HG02623 (cell line): ENCODE results near the gene TNP2.

Experiments
- ATAC-seq: cut with Tn5 transposase; IDR thresholded peaks from one replicate; pipeline ENCODE4 v1.9.1; 2021; ENCODE audit warnings: moderate library complexity; ENCODE audit not compliant: unreplicated experiment

TNP2 gene

DNA sequence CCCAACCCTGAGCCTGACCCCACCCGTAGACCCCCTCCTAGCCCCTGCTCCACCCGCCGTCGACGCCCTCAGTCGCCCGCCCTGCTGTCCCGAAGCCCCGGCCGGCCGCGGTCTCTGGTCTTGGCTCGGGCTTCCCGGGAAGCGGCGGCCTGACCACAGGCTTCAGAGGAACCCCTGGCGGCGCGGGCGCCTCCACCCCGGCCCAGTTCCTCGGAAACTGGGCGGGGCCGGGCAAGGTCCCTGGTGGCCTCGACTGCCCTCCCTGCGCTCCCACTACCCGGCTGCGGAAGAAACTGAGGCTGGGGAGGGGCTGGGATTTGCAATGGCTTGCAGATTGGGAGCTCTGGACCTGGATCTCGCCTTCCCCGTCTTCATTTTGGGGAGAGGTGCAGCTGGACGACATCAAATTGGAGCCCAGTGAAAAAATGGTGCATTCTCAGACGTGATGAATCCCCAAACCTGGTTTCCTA is 12.4 kb downstream of the TNP2 start:
- ATAC-seq = no peak

DNA sequence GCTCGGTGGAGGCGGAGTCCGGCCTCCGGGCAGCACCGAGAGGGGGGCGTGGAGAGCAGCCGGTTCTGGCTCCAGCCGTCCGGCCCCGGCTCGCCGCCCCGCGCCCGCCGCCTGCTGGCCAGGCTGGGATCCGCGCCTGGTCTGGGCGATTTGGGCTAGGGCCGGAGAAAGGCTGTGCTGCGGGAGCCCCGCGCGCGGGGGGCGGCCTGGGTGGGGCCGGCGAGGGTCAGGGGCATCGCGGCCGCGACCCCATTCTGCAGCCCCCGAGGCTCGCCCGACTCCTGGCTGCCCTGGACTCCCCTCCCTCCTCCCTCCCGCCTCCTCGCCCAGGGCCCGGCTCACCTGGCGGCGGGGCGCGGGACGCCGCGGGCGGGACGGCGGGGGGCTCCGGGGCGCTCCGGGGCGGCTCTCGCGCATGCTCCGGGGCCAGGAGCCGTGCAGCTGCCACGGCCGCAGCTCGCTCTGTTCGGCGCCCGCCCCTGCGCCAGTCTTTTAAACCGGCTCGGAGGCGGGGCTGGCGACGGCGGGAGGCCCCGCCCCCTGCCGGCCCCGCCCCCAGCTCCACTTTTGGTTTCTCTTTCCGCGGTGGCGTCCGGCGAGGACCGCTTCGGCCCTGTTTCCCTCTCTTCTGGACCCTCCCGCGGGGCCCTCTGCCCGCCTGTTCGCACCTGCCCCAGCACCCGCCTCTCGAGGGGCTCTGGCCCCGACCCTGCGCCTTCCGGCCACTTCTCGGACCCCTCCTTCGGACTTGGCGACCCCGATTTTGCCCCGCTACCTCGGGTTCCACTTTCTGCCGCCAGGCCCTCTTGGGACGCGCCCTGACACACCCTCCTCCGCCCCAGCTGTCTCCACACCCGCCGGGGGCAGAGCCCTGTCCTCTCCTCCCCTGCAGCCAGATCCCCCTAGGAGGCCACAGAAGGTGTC is 13.1 kb downstream of the TNP2 start, which contains the start of gene SOCS1:
Gene SOCS1 (minus strand): TSS at position 468 of the 924 bp plus-strand sequence. CDS start 726 bp downstream, outside the sequence.
- peak; percentile 54 for ATAC-seq

DNA sequence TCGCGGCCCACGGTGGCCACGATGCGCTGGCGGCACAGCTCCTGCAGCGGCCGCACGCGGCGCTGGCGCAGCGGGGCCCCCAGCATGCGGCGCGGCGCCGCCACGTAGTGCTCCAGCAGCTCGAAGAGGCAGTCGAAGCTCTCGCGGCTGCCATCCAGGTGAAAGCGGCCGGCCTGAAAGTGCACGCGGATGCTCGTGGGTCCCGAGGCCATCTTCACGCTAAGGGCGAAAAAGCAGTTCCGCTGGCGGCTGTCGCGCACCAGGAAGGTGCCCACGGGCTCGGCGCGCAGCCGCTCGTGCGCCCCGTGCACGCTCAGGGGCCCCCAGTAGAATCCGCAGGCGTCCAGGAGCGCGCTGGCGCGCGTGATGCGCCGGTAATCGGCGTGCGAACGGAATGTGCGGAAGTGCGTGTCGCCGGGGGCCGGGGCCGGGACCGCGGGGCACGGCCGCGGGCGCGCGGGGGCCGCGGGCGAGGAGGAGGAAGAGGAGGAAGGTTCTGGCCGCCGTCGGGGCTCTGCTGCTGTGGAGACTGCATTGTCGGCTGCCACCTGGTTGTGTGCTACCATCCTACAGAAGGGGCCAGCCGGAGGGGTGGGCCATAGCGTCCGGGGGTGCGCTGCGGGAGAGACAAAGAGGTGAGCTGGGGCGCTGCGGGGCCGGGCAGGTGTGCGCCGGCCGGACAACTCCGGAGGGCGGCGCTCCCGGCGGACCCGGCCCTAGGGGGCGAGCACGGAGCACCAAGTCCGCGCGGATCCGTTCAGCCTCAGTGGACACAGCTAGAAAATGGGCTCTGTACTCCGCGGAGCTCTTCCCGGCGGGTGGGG is 14.0 kb downstream of the TNP2 start:
- peak; percentile 0 for ATAC-seq

DNA sequence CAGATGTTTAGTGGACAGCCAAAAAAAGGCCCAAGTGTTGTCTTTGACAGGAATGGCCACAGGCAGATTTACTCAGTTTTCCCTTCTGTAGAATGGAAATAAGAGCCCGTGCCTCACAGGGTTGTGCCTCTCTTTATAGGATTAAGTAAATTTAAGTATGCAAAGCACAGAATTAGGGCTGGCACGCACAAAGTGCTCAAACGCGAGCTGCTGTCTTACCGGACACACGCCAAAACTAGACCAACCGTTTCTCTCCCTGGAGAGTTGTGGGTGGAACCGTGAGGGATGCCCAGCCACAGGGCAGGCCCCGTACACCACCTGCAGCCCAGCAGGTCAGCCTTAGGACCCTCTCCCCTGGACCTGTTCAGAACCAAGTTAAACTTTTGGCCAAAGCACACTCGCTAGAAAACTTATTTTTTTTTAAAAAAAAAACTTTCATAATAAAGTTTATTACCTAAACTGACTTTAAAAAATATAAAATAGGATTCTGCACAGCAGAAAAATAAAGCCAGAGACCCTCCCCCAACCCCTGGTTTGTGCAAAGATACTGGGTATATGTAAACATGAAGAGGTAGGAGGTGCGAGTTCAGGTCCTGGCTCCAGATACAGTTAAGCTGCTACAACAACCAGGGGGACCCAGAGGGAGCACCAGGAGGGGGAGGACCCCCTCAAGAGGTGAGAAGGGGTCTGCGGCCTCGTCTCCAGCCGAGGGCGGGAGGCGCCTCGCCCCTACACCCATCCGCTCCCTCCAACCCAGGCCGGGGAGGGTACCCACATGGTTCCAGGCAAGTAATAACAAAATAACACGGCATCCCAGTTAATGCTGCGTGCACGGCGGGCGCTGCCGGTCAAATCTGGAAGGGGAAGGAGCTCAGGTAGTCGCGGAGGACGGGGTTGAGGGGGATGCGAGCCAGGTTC is 14.9 kb downstream of the TNP2 start:
- ATAC-seq = no peak

DNA sequence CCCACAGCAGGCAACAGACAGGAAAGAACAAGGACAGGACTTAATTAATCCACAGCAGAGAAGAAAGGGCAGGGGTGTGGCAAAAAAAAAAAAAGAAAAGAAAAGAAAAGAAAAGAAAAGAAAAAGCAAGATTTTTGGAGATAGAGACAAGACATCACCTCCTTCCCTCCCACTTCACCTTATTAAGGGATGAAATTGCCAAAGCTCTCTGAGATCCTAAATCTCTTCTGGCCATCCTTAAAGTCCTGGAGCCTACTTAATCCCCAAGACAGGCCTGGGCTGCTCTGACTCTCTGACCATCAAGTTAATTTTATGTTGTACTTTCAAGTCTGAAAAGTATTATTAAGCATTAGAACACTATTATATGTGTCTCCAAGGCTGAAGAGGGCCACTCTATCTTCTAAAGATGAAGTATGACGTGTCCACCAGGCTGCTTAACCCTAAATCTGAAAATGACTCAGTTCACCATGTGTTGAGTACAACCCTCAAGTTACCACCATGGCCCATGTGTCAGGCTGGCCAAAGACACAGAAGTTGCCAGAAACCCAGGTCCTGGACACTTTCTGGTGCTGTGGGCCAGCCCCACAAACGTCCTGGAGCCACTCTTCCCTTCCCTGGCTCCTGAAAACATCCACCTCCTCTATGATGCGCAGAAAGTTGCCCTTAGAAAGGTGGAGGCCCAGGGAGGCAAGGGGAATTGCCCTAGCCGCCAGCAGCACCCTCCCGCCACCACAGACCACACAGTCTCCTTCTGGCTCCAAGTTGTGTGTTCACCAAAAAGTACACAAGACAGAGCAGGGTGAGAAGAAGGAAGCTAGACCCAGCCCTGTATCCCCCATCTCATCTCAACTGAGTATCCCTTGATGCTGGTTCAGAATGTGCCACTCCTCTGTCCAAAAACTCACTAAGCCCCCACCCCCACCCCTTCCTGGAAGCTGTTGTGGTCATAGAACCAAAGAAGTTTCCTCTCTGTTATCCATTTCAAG is 15.8 kb downstream of the TNP2 start:
- no peak for ATAC-seq

DNA sequence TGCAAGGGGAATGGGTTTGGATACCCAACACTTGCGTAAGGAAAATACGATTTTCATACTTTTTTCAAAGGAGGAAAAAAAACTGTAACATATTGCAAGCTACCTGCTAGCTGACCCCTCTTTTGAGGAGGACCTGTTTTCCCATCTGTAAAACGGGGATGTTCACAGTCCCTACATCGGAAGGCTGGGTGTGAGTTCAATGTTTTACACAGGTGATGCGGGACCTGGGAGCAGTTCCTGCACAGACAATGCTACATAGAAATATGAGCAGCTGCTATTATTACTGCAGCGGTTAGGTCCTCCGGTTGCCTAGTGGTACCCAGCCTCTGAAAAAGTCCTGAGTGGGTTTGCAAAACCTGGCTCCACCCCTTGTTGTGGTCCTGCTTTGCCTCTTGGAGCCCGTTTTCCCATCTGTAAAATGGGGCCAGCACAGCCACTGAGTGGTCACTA is 16.6 kb downstream of the TNP2 start:
- no peak for ATAC-seq

DNA sequence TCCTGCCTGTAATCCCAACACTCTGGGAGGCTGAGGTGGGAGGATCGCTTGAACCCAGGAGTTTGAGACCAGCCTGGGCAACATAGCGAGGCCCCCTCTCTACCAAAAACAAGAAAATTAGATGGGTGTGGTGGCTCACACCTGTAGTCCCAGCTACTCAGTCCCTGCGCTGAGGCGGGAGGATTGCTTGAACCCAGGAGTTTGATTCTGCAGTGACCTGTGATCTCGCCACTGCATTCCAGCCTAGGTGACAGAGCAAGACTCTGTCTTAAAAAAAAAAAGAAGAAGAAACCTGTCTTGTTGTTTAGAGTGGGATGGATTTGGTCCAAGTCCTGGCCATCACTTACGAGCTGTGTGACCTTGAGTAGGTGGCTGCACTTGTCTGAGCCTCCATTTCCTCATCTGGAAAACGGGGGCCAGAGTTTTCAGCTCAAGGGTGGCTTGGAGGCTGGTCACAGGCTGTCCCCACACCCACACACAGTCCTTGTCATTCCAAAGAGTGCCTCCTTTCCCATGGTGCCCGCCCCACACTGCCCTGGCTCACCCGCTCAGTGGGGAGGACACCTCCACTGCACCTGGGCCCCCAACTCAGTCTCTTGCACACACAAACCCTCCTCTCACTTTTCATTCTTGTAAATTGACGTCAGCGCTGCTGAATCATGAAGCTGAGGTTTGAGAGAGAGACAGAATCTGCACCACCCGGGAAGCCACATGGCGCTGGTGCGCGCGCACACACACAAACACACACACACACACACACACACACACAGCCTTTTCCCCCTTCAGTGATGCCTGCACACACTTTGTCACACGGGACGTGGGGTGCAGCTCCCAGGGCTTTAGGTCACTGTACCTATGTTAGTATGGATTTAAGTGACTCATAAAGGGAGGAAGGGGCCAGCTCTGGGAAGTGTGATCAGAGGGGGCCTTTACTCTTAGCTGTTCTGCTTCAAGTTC is 17.3 kb downstream of the TNP2 start:
- ATAC-seq = no peak

DNA sequence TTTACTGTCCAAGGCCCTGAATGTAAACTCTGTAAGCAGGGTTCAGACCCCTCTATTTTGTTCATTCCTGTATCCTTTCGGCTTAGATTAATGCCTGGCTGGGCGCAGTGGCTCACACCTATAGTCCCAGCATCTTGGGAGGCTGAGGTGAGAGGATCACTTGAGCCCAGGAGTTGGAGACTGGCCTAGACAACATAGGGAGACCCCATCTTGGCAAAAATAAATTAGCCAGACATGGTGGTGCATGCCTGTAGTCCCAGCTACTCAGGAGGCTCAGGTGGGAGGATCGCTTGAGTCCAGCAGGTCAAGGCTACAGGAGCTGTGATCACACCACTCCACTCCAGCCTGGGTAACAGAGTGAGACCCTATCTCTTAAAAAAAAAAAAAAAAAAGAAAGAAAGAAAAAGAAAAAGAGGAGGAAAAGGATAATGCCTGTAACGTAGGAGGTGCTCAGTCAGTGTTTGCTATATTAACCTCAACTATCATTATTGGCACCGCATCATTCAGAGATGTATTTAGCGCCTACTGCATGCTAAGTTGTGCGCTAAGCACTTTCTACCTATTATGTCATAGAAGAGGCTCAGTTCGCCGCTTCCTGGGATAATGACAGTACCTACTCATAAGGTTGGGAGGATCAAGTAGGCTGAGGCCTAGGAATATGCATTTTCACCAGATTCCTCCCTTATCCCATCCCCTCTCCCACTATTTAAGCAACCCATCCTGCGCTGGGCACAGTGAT is 18.2 kb downstream of the TNP2 start:
- no peak for ATAC-seq

DNA sequence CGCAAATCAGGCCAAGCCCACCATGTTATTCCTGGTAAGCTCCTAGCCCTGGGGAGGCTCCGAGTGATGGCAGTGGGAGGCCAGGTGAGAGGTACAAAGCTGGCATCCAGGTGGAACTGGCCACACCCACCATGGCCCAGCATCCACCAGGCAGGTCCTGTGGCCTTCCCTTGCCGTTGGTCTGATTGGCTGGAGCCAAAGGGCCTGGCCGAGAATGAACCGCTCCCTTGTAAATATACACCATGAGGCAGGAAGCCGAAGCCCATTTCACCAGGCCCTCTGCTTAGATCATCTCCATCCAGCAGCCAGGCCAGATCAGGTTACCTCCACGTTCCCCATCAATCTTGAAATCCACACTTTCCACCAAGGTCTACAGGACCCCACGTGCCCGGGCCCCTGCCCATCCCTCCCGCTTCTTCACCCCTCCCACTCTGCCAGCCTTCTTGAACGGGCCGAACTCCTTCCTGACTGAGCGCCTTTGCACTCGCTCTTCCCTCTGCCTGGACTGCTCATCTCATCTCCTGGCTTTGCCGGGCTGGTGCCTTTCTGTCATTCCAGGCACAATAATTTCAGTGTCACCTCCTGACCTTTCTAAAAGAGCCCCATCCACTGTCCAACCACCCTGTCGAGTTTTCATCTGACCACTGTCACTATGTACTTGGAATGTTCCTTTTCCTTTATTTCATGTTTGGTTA is 18.9 kb downstream of the TNP2 start:
- ATAC-seq = no peak

DNA sequence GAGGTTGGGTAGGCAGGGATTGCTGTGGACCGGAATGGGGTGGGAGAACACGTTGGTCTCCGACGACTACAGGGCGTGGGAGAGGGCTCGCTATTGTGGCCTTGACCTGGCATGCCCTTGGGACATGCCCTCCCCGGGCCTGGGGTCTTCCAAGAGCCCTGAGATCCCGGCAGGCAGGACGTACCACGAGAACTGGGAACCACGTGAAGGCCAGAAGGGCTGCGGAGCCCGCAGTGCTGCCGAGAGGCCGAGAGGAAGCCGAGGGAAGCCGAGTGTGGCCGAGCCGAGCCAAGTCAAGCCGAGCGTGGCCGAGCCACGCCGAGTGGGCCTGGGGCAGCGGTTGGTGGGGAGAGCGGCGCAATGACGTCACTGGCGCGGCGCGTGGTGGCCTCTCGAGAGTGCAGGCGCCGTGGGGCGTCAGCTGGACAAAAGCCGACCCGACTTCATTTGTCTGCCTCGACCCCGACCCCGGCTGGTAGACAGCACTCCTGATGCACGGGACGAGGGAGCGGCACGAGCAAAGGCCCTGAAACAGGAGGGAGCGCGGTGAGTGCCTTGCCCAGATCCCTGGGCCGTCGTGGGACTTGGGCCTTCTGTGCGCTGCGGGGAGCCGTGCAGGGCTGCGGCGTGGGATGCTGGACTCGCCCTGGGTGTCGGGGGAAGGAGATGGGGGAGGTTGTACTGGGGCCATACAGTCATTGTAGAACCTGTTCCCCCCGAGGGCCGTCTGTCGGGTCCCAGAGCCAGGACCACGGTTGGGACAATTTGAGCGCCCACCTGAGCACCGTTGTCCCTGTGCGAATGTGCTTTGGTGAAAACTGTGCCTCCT is 19.7 kb downstream of the TNP2 start:
- ATAC-seq = no peak

DNA sequence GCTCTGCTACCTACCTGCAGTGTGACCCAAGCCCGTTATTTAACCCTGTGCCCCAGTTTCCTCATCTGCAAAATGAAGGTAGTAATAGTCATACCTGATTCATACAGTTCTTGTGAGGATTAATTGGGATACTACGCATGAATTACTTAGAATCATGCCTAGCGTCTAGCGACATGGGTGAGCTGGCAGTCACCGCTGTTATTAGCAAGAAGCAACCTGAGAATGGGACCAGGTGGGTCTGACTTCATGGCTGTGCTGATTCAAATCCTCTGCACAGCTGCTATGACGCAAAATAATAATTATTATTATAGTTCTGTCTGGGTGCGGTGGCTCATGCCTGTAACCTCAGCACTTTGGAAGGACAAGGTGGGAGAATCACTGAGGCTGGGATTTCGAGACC is 21.0 kb downstream of the TNP2 start:
- no peak for ATAC-seq

DNA sequence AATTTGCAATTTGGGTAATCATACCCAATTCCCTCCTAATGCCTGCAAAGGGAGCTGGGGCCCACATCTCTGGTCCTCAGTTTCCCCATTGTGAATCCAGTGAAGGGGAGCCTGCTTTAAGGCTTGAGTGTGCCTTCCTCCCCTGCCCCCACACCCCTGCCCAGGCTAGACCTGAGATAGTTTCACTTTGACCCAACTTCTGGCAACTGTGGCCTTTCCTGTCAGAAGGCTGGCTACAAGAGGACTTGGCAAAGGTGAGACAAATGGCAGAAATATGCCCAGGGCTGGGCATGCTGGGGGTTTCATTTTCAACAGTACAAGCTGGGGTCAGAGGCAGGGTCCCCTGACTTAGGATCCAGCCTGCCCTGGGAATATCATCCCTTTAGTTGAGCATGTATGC is 23.1 kb downstream of the TNP2 start:
- ATAC-seq = no peak

DNA sequence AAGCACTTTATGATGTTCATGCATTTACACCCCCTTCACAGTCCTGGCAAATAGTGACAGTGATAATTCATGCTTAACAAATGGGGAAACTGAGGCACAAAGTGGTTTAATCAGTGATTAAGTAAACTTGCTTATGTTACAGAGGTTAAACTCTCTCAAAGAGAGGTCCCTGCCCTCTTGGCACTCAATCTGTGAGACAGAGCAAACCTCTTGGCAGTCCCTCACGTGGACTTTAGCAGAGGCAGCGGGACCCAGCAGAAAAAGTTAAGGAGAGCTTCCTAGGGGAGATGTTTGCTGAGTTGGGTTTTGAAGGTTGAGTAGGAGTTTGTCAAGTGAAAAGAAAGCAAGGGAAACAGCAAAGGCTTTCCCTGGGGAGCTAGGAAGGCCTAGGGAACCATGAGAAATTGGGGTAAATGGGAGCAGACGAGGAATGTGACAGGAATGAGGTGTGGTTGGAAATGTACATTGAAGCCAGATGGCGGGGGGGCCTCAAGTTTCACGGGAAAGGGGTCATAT is 23.8 kb downstream of the TNP2 start:
- no peak for ATAC-seq

DNA sequence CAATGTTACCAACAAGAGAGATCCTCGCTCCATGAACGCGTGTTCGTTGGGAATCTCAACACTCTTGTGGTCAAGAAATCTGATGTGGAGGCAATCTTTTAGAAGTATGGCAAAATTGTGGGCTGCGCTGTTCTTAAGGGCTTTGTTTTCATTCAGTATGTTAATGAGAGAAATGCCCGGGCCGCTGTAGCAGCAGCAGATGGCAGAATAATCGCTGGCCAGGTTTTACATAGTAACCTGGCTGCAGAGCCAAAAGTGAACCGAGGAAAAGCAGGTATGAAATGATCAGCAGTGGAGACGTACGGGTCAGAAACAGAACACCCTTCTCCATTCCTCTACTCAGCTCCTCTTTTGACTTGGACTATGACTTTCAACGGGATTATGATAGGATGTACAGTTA is 26.5 kb downstream of the TNP2 start:
- no peak for ATAC-seq

DNA sequence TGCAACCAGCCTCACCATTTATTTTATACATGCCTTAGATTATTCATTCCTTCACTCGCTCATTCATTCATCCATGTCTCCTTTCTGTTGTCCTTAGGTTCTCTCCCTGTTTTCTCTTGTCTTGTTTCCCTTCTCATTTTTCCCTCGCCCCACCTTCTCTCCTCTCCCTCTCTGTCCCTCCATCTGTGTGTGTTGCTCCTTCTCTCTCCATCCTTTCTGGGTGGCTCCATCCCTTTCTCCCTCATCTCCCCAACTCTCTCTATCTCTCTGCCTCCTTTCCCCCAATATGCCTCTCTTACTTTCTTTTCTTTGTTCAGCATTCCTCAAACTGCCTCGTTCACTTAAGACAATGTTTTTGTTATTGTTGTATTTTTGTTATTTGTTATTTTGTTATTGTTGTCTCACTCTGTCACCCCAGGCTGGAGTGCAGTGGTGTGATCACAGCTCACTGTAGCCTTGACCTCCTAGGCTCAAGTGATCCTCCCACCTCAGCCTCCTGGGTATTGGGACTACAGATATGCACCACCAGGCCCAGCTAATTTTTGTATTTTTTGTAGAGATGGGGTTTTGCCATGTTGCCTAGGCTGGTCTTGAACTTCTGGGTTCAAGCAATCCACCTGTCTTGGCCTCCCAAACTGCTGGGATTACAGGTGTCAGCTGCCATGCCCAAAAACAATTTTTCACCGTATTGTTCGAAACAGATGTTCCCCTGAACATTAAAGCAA is 27.5 kb downstream of the TNP2 start:
- ATAC-seq = no peak
